ENCODE results near the gene LDLRAD4.

DNA sequence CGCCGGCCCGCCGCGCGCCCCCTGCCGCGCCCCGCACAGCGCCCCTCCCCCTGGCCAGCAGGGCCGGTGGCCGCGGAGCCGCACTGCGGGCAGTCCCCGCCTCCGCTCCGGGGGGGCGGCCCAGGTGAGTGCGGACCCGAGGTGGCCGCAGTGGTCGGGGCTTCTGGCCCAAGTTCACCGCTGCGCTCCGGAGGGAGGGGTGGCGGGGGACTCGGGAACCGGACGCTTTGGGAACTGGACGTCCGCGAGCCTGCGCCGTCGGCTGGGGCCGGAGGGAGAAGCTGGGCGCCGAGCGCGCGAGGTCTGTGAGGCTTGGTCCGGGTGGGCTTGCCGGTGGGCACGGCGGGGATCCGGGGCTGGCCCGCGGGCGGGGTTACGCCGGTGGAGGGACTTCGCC is 591 bp upstream of the LDLRAD4 start:
- TF ChIP-seq L3MBTL2 (conservative IDR thresholded peaks at IDR 0.05) (no peak), FOXK2 (IDR thresholded peaks at IDR 0.05) (no peak), SP1 (IDR thresholded peaks at IDR 0.05) (no peak), ELF4 (IDR thresholded peaks at IDR 0.05) (no peak), ZNF384 (IDR thresholded peaks at IDR 0.05) (no peak), NFRKB (IDR thresholded peaks at IDR 0.05) (no peak), PKNOX1 (IDR thresholded peaks at IDR 0.05) (no peak), TARDBP (IDR thresholded peaks at IDR 0.05) (no peak), LEF1 (IDR thresholded peaks at IDR 0.05; ENCODE audit: borderline replicate concordance) (no peak), FOXA1 (IDR thresholded peaks at IDR 0.05) (no peak), SUZ12 (IDR thresholded peaks at IDR 0.05) (no peak), FOXM1 (IDR thresholded peaks at IDR 0.05; ENCODE audit: borderline replicate concordance) (no peak)

Measured in HEK293T (cell line).